ENCODE data around the gene GRIK3. TPM values are rescaled to one million over a fixed set of nuclear protein-coding genes. Genes with fewer than 3 reads are reported as not detected.

The GRIK3 gene
- total and polyA plus RNA-seq, 3 donors from 2014 or later: 0.99 to 6.3 (median 3.1) TPM

DNA sequence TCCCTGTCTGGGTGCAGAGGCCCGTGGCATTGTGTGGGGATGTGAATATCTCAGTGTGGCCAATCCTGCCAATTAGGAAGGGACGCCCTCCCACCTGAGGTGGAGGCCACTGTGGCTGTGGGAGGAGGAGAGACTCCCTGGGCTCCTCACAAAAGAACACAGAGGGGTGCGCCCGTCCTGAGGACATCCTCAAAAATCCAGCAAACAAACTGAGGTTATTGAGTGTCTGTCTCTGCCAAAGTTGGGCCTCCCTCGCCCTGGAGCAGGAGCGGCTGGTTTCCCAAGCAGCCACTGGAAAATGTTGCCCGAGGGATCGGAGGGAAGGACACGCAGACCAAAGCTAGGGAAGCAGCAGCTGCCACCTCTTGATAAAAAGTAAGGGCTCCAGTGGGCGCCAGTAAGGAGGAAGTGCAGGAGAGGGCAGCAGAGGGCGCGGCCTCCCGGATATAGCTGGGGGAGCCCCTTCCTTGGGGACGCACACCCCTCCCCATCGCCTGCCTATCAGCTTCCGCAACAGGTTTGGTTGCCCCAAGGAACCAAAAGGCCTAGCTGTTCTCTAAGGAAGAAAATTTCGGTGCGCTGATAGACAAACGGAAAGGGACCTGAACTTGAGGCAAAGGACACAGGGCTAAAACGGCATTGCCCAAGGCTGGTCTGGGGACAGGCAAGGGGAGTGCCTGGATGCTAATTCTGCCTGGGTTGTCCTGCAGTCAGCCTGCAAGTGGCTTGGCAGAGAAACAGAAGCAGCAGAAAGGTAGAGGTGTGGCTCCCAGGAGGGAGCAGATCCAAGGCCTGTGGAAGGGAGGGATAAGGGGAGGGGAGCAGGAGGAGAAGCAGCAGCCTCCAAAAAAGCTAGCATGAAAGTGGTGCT is 1.7 kb upstream of the GRIK3 start:
- H3K27ac ChIP-seq: no peak overlapping the region
- DNase-seq: peak; percentile 48

GRCh38 chr1:37035014-37035691 is 838 bp upstream of the GRIK3 start:
- peaks cover 20% of the 10 kb centered on the region for H3K4me1 ChIP-seq
- 21 to 27% methylated on average over 24 to 27 of the region's 27 CpGs for WGBS, 2 donors

More for the DNA sequence above, 1.7 kb upstream of the GRIK3 start:
- intact Hi-C loops (cut with DNase I; ENCODE audit: low total_unique reads): no loop called here
- Histone ChIP-seq H3K36me3 (ENCODE audit: low read depth, missing control alignments) (no peaks in the 10 kb centered on the region), H3K4me1 (peaks cover 20% of the 10 kb centered on the region), H3K4me3 (no peak overlapping the region), H3K27me3 (no peaks in the 10 kb centered on the region), H3K9me3 (no peaks in the 10 kb centered on the region)
- no peak for TF ChIP-seq POLR2A (IDR thresholded peaks at IDR 0.05)
- TF ChIP-seq, protein P1, sequence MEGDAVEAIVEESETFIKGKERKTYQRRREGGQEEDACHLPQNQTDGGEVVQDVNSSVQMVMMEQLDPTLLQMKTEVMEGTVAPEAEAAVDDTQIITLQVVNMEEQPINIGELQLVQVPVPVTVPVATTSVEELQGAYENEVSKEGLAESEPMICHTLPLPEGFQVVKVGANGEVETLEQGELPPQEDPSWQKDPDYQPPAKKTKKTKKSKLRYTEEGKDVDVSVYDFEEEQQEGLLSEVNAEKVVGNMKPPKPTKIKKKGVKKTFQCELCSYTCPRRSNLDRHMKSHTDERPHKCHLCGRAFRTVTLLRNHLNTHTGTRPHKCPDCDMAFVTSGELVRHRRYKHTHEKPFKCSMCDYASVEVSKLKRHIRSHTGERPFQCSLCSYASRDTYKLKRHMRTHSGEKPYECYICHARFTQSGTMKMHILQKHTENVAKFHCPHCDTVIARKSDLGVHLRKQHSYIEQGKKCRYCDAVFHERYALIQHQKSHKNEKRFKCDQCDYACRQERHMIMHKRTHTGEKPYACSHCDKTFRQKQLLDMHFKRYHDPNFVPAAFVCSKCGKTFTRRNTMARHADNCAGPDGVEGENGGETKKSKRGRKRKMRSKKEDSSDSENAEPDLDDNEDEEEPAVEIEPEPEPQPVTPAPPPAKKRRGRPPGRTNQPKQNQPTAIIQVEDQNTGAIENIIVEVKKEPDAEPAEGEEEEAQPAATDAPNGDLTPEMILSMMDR (IDR thresholded peaks at IDR 0.05): peak in 1 of 3 experiments; percentile 22
- WGBS, 2 donors: 27 to 39% methylated on average over 20 of the region's 20 CpGs

GRCh38 chr1:37033355-37034101 is 787 bp downstream of the GRIK3 start:
- H3K27me3 ChIP-seq: no peaks in the 10 kb centered on the region
- H3K27ac ChIP-seq: no peak overlapping the region
- no peaks in the 10 kb centered on the region for H3K9me3 ChIP-seq
- no peaks in the 10 kb centered on the region for H3K36me3 ChIP-seq (ENCODE audit: low read depth, missing control alignments)
- WGBS, 2 donors: 0 to 7% methylated on average over 15 to 61 of the region's 66 CpGs
- H3K4me3 ChIP-seq: peak overlapping the region; percentile 32 to 40
- peaks cover 20% of the 10 kb centered on the region for H3K4me1 ChIP-seq
- intact Hi-C loops (cut with DNase I; ENCODE audit: low total_unique reads): no loop called here
- TF ChIP-seq, protein P1 (IDR thresholded peaks at IDR 0.05): no peak
- no peak for TF ChIP-seq POLR2A (IDR thresholded peaks at IDR 0.05)
- peak; percentile 25 for DNase-seq

More at GRCh38 chr1:37035014-37035691, 838 bp upstream of the GRIK3 start:
- TF ChIP-seq, protein P1 (IDR thresholded peaks at IDR 0.05): no peak
- TF ChIP-seq POLR2A (IDR thresholded peaks at IDR 0.05): no peak
- no peak for DNase-seq
- intact Hi-C loops (cut with DNase I; ENCODE audit: low total_unique reads): no loop called here
- no peaks in the 10 kb centered on the region for H3K36me3 ChIP-seq (ENCODE audit: low read depth, missing control alignments)
- H3K27ac ChIP-seq: no peak overlapping the region
- no peaks in the 10 kb centered on the region for H3K9me3 ChIP-seq
- H3K27me3 ChIP-seq: no peaks in the 10 kb centered on the region
- H3K4me3 ChIP-seq: peak overlapping the region; percentile 40 to 49

GRCh38 chr1:37032660-37033354 is 1.5 kb downstream of the GRIK3 start:
- peaks cover 20% of the 10 kb centered on the region for H3K4me1 ChIP-seq
- H3K27me3 ChIP-seq: no peaks in the 10 kb centered on the region
- no peaks in the 10 kb centered on the region for H3K9me3 ChIP-seq
- intact Hi-C loops (cut with DNase I; ENCODE audit: low total_unique reads): no loop called here
- H3K27ac ChIP-seq: no peak overlapping the region
- no peaks in the 10 kb centered on the region for H3K36me3 ChIP-seq (ENCODE audit: low read depth, missing control alignments)
- peak overlapping the region; percentile 32 to 40 for H3K4me3 ChIP-seq
- TF ChIP-seq, protein P1 (IDR thresholded peaks at IDR 0.05): no peak
- TF ChIP-seq POLR2A (IDR thresholded peaks at IDR 0.05): no peak
- 3% methylated on average over 59 of the region's 60 CpGs; no CpG with 5 or more reads in 1 of the 2 donors for WGBS, 2 donors
- DNase-seq: no peak
